Measurements from ENCODE around the gene TMEM80.

DNA sequence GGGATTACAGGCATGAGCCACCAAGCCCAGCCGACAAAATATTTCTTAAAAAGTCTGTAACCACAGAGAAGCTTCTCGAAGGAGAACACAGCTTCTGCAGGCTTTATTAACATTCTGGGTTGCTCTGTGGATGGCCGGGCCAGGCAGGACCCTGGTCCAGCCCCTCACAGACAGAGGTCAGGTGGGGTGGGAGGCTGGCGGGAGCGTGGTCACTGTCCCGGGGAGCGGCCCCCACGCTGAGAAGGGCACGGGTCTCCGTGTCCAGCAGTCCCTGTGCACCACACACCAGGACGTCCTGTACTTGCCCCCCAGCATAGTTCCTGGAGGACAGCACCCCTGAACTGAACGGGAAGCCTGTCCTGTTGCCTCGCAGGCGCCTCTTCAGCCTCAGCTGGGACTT is 39.2 kb upstream of the TMEM80 start:
- TF ChIP-seq, protein P1, sequence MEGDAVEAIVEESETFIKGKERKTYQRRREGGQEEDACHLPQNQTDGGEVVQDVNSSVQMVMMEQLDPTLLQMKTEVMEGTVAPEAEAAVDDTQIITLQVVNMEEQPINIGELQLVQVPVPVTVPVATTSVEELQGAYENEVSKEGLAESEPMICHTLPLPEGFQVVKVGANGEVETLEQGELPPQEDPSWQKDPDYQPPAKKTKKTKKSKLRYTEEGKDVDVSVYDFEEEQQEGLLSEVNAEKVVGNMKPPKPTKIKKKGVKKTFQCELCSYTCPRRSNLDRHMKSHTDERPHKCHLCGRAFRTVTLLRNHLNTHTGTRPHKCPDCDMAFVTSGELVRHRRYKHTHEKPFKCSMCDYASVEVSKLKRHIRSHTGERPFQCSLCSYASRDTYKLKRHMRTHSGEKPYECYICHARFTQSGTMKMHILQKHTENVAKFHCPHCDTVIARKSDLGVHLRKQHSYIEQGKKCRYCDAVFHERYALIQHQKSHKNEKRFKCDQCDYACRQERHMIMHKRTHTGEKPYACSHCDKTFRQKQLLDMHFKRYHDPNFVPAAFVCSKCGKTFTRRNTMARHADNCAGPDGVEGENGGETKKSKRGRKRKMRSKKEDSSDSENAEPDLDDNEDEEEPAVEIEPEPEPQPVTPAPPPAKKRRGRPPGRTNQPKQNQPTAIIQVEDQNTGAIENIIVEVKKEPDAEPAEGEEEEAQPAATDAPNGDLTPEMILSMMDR (tag by site-specific recombination; IDR thresholded peaks at IDR 0.05), result no peak
- TF ChIP-seq, protein P2, sequence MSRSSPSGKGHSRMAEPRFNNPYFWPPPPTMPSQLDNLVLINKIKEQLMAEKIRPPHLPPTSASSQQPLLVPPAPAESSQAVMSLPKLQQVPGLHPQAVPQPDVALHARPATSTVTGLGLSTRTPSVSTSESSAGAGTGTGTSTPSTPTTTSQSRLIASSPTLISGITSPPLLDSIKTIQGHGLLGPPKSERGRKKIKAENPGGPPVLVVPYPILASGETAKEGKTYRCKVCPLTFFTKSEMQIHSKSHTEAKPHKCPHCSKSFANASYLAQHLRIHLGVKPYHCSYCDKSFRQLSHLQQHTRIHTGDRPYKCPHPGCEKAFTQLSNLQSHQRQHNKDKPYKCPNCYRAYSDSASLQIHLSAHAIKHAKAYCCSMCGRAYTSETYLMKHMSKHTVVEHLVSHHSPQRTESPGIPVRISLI (tag by site-specific recombination; IDR thresholded peaks at IDR 0.05), result no peak
- TF ChIP-seq MYNN (tag by site-specific recombination; IDR thresholded peaks at IDR 0.05; ENCODE audit: borderline replicate concordance) (no peak), ZNF707 (tag by site-specific recombination; IDR thresholded peaks at IDR 0.05) (no peak), MZF1 (tag by site-specific recombination; IDR thresholded peaks at IDR 0.05; ENCODE audit: borderline replicate concordance) (no peak), SP2 (tag by site-specific recombination; IDR thresholded peaks at IDR 0.05) (no peak), ZNF146 (tag by site-specific recombination; IDR thresholded peaks at IDR 0.05) (no peak), SP7 (tag by site-specific recombination; IDR thresholded peaks at IDR 0.05) (no peak), ZNF324 (tag by site-specific recombination; IDR thresholded peaks at IDR 0.05) (no peak), ZSCAN16 (tag by site-specific recombination; IDR thresholded peaks at IDR 0.05) (no peak), ZBTB21 (tag by site-specific recombination; IDR thresholded peaks at IDR 0.05) (no peak), ZNF274 (IDR thresholded peaks at IDR 0.05; ENCODE audit: low read length) (no peak), ZNF274 (tag by site-specific recombination; IDR thresholded peaks at IDR 0.05; ENCODE audit: borderline replicate concordance) (no peak), ZNF292 (tag by site-specific recombination; IDR thresholded peaks at IDR 0.05; ENCODE audit: borderline replicate concordance, low read depth) (no peak)
- TF ChIP-seq, protein P3, sequence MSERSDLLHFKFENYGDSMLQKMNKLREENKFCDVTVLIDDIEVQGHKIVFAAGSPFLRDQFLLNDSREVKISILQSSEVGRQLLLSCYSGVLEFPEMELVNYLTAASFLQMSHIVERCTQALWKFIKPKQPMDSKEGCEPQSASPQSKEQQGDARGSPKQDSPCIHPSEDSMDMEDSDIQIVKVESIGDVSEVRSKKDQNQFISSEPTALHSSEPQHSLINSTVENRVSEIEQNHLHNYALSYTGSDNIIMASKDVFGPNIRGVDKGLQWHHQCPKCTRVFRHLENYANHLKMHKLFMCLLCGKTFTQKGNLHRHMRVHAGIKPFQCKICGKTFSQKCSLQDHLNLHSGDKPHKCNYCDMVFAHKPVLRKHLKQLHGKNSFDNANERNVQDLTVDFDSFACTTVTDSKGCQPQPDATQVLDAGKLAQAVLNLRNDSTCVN (tag by site-specific recombination; optimal IDR thresholded peaks at IDR 0.05), result no peak
